WTC11 (cell line): ENCODE data around the gene GPAT3. TPM values are rescaled to one million over a fixed set of nuclear protein-coding genes. Genes with fewer than 3 reads are reported as not detected.

Source experiments
- ATAC-seq: fragments of 200-7000 bp; cut with Tn5 transposase; 2 replicates; pipeline ENCODE4 v1.10.0; 2021; ENCODE audit warnings: mild to moderate bottlenecking, moderate library complexity
- CTCF ChIA-PET: fragments of 300-600 bp; sonication (Branson Sonifier 250); formaldehyde crosslinking; loops from one replicate; lab custom pipeline; 2021; ENCODE audit warnings: antibody characterized with exemption; lab: Charles Lee
- POLR2A ChIA-PET: fragments of 350-600 bp; sonication (Branson Sonifier 250); formaldehyde crosslinking; loops from one replicate; lab custom pipeline; 2021; ENCODE audit warnings: antibody characterized with exemption; lab: Charles Lee
- DNase-seq: peaks from one replicate; pipeline ENCODE4 v3.0.0; 2021; ENCODE audit warnings: low spot score
- H3K27ac Mint-ChIP-seq: 2 replicates; pipeline ENCODE4 v1.8.0; 2021; ENCODE audit warnings: mixed read lengths
- H3K27me3 Mint-ChIP-seq: 2 replicates; pipeline ENCODE4 v1.8.0; 2021; ENCODE audit warnings: low read depth, mild to moderate bottlenecking, moderate library complexity, mixed read lengths
- H3K36me3 Mint-ChIP-seq: 2 replicates; pipeline ENCODE4 v1.8.0; 2021; ENCODE audit warnings: mixed read lengths
- H3K4me1 Mint-ChIP-seq: 2 replicates; pipeline ENCODE4 v1.8.0; 2022; ENCODE audit warnings: mixed read lengths
- H3K4me3 Mint-ChIP-seq: 2 replicates; pipeline ENCODE4 v1.8.0; 2021; ENCODE audit warnings: mild to moderate bottlenecking, moderate library complexity, mixed read lengths
- H3K9me3 Mint-ChIP-seq: 2 replicates; pipeline ENCODE4 v1.8.0; 2021; ENCODE audit warnings: mixed read lengths
- CDX4 ChIP-seq: fragments of 250-450 bp; sonication (Bioruptor Pico); IDR thresholded peaks from 2 replicates; pipeline ENCODE4 v1.9.0; 2021; ENCODE audit warnings: moderate library complexity, mild to moderate bottlenecking, inconsistent platforms, borderline replicate concordance
- CREB1 ChIP-seq: sonication (generic); formaldehyde crosslinking; IDR thresholded peaks from 2 replicates; pipeline ENCODE4 v1.8.0; 2023; ENCODE audit warnings: mild to moderate bottlenecking, missing genetic modification reagents
- CREM ChIP-seq: sonication (generic); formaldehyde crosslinking; IDR thresholded peaks from 2 replicates; pipeline ENCODE4 v1.8.1; 2022; ENCODE audit warnings: mild to moderate bottlenecking, missing genetic modification reagents, moderate library complexity
- E2F1 ChIP-seq: sonication (generic); formaldehyde crosslinking; IDR thresholded peaks from 2 replicates; pipeline ENCODE4 v1.8.0; 2022; ENCODE audit warnings: mild to moderate bottlenecking, missing genetic modification reagents
- ELF4 ChIP-seq: sonication (generic); formaldehyde crosslinking; IDR thresholded peaks from 2 replicates; pipeline ENCODE4 v1.8.1; 2022; ENCODE audit warnings: low read depth, mild to moderate bottlenecking, moderate library complexity, missing genetic modification reagents
- ETV6 ChIP-seq: sonication (generic); formaldehyde crosslinking; IDR thresholded peaks from 2 replicates; pipeline ENCODE4 v1.8.1; 2022; ENCODE audit warnings: mild to moderate bottlenecking, missing genetic modification reagents
- GABPB1 ChIP-seq: sonication (generic); formaldehyde crosslinking; IDR thresholded peaks from 2 replicates; pipeline ENCODE4 v1.8.1; 2023; ENCODE audit warnings: mild to moderate bottlenecking, missing genetic modification reagents
- IRF1 ChIP-seq: sonication (generic); formaldehyde crosslinking; IDR thresholded peaks from 2 replicates; pipeline ENCODE4 v1.8.0; 2023; ENCODE audit warnings: missing genetic modification reagents
- IRF2 ChIP-seq: sonication (generic); formaldehyde crosslinking; IDR thresholded peaks from 2 replicates; pipeline ENCODE4 v1.8.0; 2022; ENCODE audit warnings: low read depth, missing genetic modification reagents, borderline replicate concordance
- KAT7 ChIP-seq: sonication (generic); formaldehyde crosslinking; IDR thresholded peaks from 2 replicates; pipeline ENCODE4 v1.8.1; 2023; ENCODE audit warnings: missing genetic modification reagents, mild to moderate bottlenecking, borderline replicate concordance
- MXD4 ChIP-seq: fragments of 250-450 bp; sonication (Bioruptor Pico); IDR thresholded peaks from 2 replicates; pipeline ENCODE4 v1.8.0; 2021; ENCODE audit warnings: mild to moderate bottlenecking, moderate library complexity, borderline replicate concordance
- PRDM15 ChIP-seq: sonication (generic); formaldehyde crosslinking; IDR thresholded peaks from 2 replicates; pipeline ENCODE4 v1.8.0; 2022; ENCODE audit warnings: missing genetic modification reagents
- SMAD4 ChIP-seq: sonication (generic); formaldehyde crosslinking; IDR thresholded peaks from 2 replicates; pipeline ENCODE4 v1.8.0; 2022; ENCODE audit warnings: mild to moderate bottlenecking, missing genetic modification reagents
- TCF7 ChIP-seq: sonication (generic); formaldehyde crosslinking; IDR thresholded peaks from 2 replicates; pipeline ENCODE4 v1.8.0; 2022; ENCODE audit warnings: mild to moderate bottlenecking, low read depth, missing genetic modification reagents, moderate library complexity
- TP53 ChIP-seq: sonication (generic); formaldehyde crosslinking; IDR thresholded peaks from 2 replicates; pipeline ENCODE4 v1.8.1; 2023; ENCODE audit warnings: mild to moderate bottlenecking, missing genetic modification reagents
- ZNF423 ChIP-seq: fragments of 250-450 bp; sonication (Bioruptor Pico); IDR thresholded peaks from 2 replicates; pipeline ENCODE4 v2.1.2; 2022; ENCODE audit warnings: mild to moderate bottlenecking, moderate library complexity
- ZNF425 ChIP-seq: fragments of 250-450 bp; sonication (Bioruptor Pico); conservative IDR thresholded peaks from 2 replicates; pipeline ENCODE4 v1.9.0; 2021; ENCODE audit warnings: mild to moderate bottlenecking
- ZNF671 ChIP-seq: fragments of 250-450 bp; sonication (Bioruptor Pico); IDR thresholded peaks from 2 replicates; pipeline ENCODE4 v1.8.0; 2021; ENCODE audit warnings: mild to moderate bottlenecking
- ZSCAN18 ChIP-seq: fragments of 250-450 bp; sonication (Bioruptor Pico); IDR thresholded peaks from 2 replicates; pipeline ENCODE4 v2.1.2; 2022; ENCODE audit warnings: mild to moderate bottlenecking, moderate library complexity
- total RNA-seq: library from RNA; stranded (reverse); gene quantifications from 3 replicates; pipeline ENCODE4 v1.2.3, GENCODE V29; 2021

The GPAT3 gene
- total RNA-seq, 1 experiment from 2014 or later = 1.3 TPM

GRCh38 chr4:83569987-83570386 lies 34.1 kb downstream of the GPAT3 start:
- no peaks in the 10 kb centered on the region for H3K36me3 Mint-ChIP-seq
- ChIA-PET CTCF (no interaction called here), POLR2A (interaction anchor here (0.5 to 0.6 kb wide), 2 partner anchors 63 to 290 kb away, joined by 3 to 5 read pairs; no protein-coding TSS in a partner anchor)
- H3K27ac Mint-ChIP-seq = no peak overlapping the region
- no peak overlapping the region for H3K4me3 Mint-ChIP-seq
- ATAC-seq (no peak), DNase-seq (no peak)
- TF ChIP-seq MXD4 (CRISPR knock-in tag) (no peak), ZSCAN18 (CRISPR knock-in tag) (no peak), CREB1 (CRISPR knock-in tag) (no peak), CREM (CRISPR knock-in tag) (no peak), IRF1 (CRISPR knock-in tag) (no peak), PRDM15 (no peak), TCF7 (CRISPR knock-in tag) (no peak), ZNF425 (CRISPR knock-in tag) (no peak), KAT7 (CRISPR knock-in tag) (no peak), ETV6 (CRISPR knock-in tag) (no peak), GABPB1 (CRISPR knock-in tag) (no peak), E2F1 (no peak), ELF4 (CRISPR knock-in tag) (no peak), SMAD4 (CRISPR knock-in tag) (no peak), ZNF423 (CRISPR knock-in tag) (no peak), CDX4 (CRISPR knock-in tag) (no peak), IRF2 (CRISPR knock-in tag) (no peak), TP53 (CRISPR knock-in tag) (no peak), ZNF671 (CRISPR knock-in tag) (no peak)
- no peaks in the 10 kb centered on the region for H3K4me1 Mint-ChIP-seq
- no peaks in the 10 kb centered on the region for H3K27me3 Mint-ChIP-seq
- no peaks in the 10 kb centered on the region for H3K9me3 Mint-ChIP-seq
